Loucy (cell line): ENCODE measurements around the gene RPS24.

Experiments used
- EZH2phosphoT487 ChIP-seq: fragments of 200-600 bp; IDR thresholded peaks from 2 replicates; pipeline ENCODE4 v1.6.1; 2018; ENCODE audit warnings: antibody characterized with exemption, mild to moderate bottlenecking, moderate library complexity, borderline replicate concordance
- TF ChIP-seq, protein P1 (sequence below): fragments of 200-600 bp; sonication (generic); conservative IDR thresholded peaks from 2 replicates; pipeline ENCODE4 v1.5.1; 2014; ENCODE audit warnings: mild to moderate bottlenecking, antibody characterized with exemption, low read length

- TF ChIP-seq, protein P1, sequence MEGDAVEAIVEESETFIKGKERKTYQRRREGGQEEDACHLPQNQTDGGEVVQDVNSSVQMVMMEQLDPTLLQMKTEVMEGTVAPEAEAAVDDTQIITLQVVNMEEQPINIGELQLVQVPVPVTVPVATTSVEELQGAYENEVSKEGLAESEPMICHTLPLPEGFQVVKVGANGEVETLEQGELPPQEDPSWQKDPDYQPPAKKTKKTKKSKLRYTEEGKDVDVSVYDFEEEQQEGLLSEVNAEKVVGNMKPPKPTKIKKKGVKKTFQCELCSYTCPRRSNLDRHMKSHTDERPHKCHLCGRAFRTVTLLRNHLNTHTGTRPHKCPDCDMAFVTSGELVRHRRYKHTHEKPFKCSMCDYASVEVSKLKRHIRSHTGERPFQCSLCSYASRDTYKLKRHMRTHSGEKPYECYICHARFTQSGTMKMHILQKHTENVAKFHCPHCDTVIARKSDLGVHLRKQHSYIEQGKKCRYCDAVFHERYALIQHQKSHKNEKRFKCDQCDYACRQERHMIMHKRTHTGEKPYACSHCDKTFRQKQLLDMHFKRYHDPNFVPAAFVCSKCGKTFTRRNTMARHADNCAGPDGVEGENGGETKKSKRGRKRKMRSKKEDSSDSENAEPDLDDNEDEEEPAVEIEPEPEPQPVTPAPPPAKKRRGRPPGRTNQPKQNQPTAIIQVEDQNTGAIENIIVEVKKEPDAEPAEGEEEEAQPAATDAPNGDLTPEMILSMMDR, result no peak
- no peak for TF ChIP-seq EZH2phosphoT487
Observed at GRCh38 chr10:78041170-78042057, 7.8 kb downstream of the RPS24 start.
